ENCODE results near the gene MLLT1. TPM values are rescaled to one million over a fixed set of nuclear protein-coding genes. Genes with fewer than 3 reads are reported as not detected.
A peak's percentile ranks its signal among the peaks of the same experiment; 100 is the strongest.

The MLLT1 gene
- total RNA-seq, 1 experiment from 2014 or later, result 44.2 TPM

GRCh38 chr19:6239871-6240676 lies 39.7 kb downstream of the MLLT1 start:
- intact Hi-C loops (cut with micrococcal nuclease; ENCODE audit: unreplicated experiment), result no loop called here
- Histone ChIP-seq H3K36me3 (ENCODE audit: low read depth) (no peaks in the 10 kb centered on the region), H4K20me1 (ENCODE audit: insufficient read depth) (peaks cover 15% of the 10 kb centered on the region), H3K9me3 (ENCODE audit: insufficient read depth, low read depth) (no peaks in the 10 kb centered on the region), H3K9me2 (ENCODE audit: insufficient read depth) (no peaks in the 10 kb centered on the region), H3F3A (ENCODE audit: insufficient read depth, low read depth) (no peaks in the 10 kb centered on the region), H3K4me3 (no peak overlapping the region), H2AFZ (no peak overlapping the region), H3K4me1 (replicated peaks; ENCODE audit: insufficient read depth) (peaks cover 11% of the 10 kb centered on the region), H3K79me2 (ENCODE audit: low read depth) (peaks cover 19% of the 10 kb centered on the region), H3K27ac (no peak overlapping the region), H3K4me2 (no peak overlapping the region), H3K27me3 (ENCODE audit: insufficient read depth, low read depth) (no peaks in the 10 kb centered on the region)
- BruUV-seq (replicated peaks), result no TSS peak
- CTCF ChIA-PET, result no interaction called here
- TF ChIP-seq, protein P1, sequence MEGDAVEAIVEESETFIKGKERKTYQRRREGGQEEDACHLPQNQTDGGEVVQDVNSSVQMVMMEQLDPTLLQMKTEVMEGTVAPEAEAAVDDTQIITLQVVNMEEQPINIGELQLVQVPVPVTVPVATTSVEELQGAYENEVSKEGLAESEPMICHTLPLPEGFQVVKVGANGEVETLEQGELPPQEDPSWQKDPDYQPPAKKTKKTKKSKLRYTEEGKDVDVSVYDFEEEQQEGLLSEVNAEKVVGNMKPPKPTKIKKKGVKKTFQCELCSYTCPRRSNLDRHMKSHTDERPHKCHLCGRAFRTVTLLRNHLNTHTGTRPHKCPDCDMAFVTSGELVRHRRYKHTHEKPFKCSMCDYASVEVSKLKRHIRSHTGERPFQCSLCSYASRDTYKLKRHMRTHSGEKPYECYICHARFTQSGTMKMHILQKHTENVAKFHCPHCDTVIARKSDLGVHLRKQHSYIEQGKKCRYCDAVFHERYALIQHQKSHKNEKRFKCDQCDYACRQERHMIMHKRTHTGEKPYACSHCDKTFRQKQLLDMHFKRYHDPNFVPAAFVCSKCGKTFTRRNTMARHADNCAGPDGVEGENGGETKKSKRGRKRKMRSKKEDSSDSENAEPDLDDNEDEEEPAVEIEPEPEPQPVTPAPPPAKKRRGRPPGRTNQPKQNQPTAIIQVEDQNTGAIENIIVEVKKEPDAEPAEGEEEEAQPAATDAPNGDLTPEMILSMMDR (conservative IDR thresholded peaks at IDR 0.05), result no peak
- no peak for TF ChIP-seq EZH2 (IDR thresholded peaks at IDR 0.05; ENCODE audit: low read depth)
- no peak for DNase-seq
- POLR2A ChIA-PET (ENCODE audit: unreplicated experiment), result no interaction called here

- no peaks in the 10 kb centered on the region for H3K27me3 ChIP-seq (ENCODE audit: insufficient read depth, low read depth)
- DNase-seq, result no peak
- H3K4me1 ChIP-seq (replicated peaks; ENCODE audit: insufficient read depth), result peaks cover 11% of the 10 kb centered on the region
- H3K36me3 ChIP-seq (ENCODE audit: low read depth), result no peaks in the 10 kb centered on the region
- H3K4me3 ChIP-seq, result no peak overlapping the region
- no peaks in the 10 kb centered on the region for H3K9me3 ChIP-seq (ENCODE audit: insufficient read depth, low read depth)
- ChIA-PET CTCF (no interaction called here), POLR2A (ENCODE audit: unreplicated experiment) (no interaction called here)
- no peaks in the 10 kb centered on the region for H3K9me2 ChIP-seq (ENCODE audit: insufficient read depth)
- TF ChIP-seq EZH2 (IDR thresholded peaks at IDR 0.05; ENCODE audit: low read depth), result no peak
- TF ChIP-seq, protein P1 (conservative IDR thresholded peaks at IDR 0.05), result no peak
- peaks cover 15% of the 10 kb centered on the region for H4K20me1 ChIP-seq (ENCODE audit: insufficient read depth)
- no peak overlapping the region for H2AFZ ChIP-seq
- H3K79me2 ChIP-seq (ENCODE audit: low read depth), result peaks cover 18% of the 10 kb centered on the region
- H3K4me2 ChIP-seq, result no peak overlapping the region
- intact Hi-C loops (cut with micrococcal nuclease; ENCODE audit: unreplicated experiment), result no loop called here
- no peaks in the 10 kb centered on the region for H3F3A ChIP-seq (ENCODE audit: insufficient read depth, low read depth)
- no peak overlapping the region for H3K27ac ChIP-seq
- BruUV-seq (replicated peaks), result no TSS peak
These were observed 40.4 kb downstream of the MLLT1 start for GRCh38 chr19:6239401-6239844.

GRCh38 chr19:6238643-6239281 lies 41.0 kb downstream of the MLLT1 start:
- no peak overlapping the region for H3K27ac ChIP-seq

More at GRCh38 chr19:6238643-6239281, 41.0 kb downstream of the MLLT1 start:
- Histone ChIP-seq H3K9me3 (ENCODE audit: insufficient read depth, low read depth) (no peaks in the 10 kb centered on the region), H3K27me3 (ENCODE audit: insufficient read depth, low read depth) (no peaks in the 10 kb centered on the region), H3K9me2 (ENCODE audit: insufficient read depth) (no peaks in the 10 kb centered on the region), H3K79me2 (ENCODE audit: low read depth) (peaks cover 14% of the 10 kb centered on the region), H3K36me3 (ENCODE audit: low read depth) (no peaks in the 10 kb centered on the region), H3F3A (ENCODE audit: insufficient read depth, low read depth) (no peaks in the 10 kb centered on the region), H3K4me2 (no peak overlapping the region), H3K4me1 (replicated peaks; ENCODE audit: insufficient read depth) (peaks cover 11% of the 10 kb centered on the region), H3K4me3 (no peak overlapping the region), H2AFZ (no peak overlapping the region), H4K20me1 (ENCODE audit: insufficient read depth) (peaks cover 15% of the 10 kb centered on the region)
- peak in 1 of 2 experiments; percentile 26 for DNase-seq
- CTCF ChIA-PET, result no interaction called here
- POLR2A ChIA-PET (ENCODE audit: unreplicated experiment), result no interaction called here
- intact Hi-C loops (cut with micrococcal nuclease; ENCODE audit: unreplicated experiment), result no loop called here
- no peak for TF ChIP-seq EZH2 (IDR thresholded peaks at IDR 0.05; ENCODE audit: low read depth)
- TF ChIP-seq, protein P1 (conservative IDR thresholded peaks at IDR 0.05), result no peak
- BruUV-seq (replicated peaks), result no TSS peak
